SK-N-SH treated with all-trans-retinoic acid at 6 μM for 48 hours (cell line): Measurements from ENCODE around the gene KNDC1.

Experiments
- ARNTL ChIP-seq: fragments of 450-650 bp; formaldehyde crosslinking; IDR thresholded peaks from 2 replicates; pipeline ENCODE4 v1.5.0; 2020; ENCODE audit warnings: low read depth, mild to moderate bottlenecking, moderate library complexity, borderline replicate concordance
- ISL1 ChIP-seq: fragments of 250-450 bp; sonication (Bioruptor Pico); IDR thresholded peaks from 2 replicates; pipeline ENCODE4 v2.1.2; 2022; ENCODE audit warnings: mild to moderate bottlenecking, moderate library complexity
- OSR1 ChIP-seq: fragments of 250-450 bp; sonication (Bioruptor Pico); IDR thresholded peaks from 2 replicates; pipeline ENCODE4 v1.8.0; 2022; ENCODE audit warnings: moderate library complexity, mild to moderate bottlenecking, inconsistent platforms
- TF ChIP-seq, protein P1 (sequence below): fragments of 250-450 bp; sonication (Bioruptor Pico); IDR thresholded peaks from 2 replicates; pipeline ENCODE4 v1.8.0; 2020; ENCODE audit warnings: mild to moderate bottlenecking, moderate library complexity, borderline replicate concordance
- TF ChIP-seq, protein P2 (sequence below): fragments of 250-450 bp; sonication (Bioruptor Pico); IDR thresholded peaks from 2 replicates; pipeline ENCODE4 v1.5.0; 2020; ENCODE audit warnings: mild to moderate bottlenecking, moderate library complexity

DNA sequence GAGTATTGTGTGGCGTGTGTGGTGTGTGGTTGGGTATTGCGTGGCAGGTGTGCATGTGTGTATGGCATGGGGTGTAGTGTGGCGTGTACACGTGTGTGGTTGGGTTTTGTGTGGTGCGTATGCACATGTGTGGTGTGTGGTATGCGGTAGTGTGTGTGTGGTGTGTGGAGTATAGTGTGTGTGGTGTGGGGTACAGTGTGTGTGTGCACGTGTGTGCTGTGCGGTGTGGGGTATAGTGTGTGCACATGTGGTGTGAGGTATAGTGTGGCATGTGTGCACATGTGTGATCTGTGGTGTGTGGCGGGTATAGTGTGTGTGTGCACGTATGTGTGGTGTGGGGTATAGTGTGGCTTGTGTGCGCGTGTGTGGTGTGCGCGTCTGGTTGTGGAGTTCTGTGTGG lies 49.1 kb downstream of the KNDC1 start:
- no peak for TF ChIP-seq ISL1 (CRISPR knock-in tag)
- TF ChIP-seq OSR1 (CRISPR knock-in tag) = no peak
- TF ChIP-seq, protein P1, sequence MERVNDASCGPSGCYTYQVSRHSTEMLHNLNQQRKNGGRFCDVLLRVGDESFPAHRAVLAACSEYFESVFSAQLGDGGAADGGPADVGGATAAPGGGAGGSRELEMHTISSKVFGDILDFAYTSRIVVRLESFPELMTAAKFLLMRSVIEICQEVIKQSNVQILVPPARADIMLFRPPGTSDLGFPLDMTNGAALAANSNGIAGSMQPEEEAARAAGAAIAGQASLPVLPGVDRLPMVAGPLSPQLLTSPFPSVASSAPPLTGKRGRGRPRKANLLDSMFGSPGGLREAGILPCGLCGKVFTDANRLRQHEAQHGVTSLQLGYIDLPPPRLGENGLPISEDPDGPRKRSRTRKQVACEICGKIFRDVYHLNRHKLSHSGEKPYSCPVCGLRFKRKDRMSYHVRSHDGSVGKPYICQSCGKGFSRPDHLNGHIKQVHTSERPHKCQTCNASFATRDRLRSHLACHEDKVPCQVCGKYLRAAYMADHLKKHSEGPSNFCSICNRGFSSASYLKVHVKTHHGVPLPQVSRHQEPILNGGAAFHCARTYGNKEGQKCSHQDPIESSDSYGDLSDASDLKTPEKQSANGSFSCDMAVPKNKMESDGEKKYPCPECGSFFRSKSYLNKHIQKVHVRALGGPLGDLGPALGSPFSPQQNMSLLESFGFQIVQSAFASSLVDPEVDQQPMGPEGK = no peak
- no peak for TF ChIP-seq ARNTL (CRISPR knock-in tag)
- TF ChIP-seq, protein P2, sequence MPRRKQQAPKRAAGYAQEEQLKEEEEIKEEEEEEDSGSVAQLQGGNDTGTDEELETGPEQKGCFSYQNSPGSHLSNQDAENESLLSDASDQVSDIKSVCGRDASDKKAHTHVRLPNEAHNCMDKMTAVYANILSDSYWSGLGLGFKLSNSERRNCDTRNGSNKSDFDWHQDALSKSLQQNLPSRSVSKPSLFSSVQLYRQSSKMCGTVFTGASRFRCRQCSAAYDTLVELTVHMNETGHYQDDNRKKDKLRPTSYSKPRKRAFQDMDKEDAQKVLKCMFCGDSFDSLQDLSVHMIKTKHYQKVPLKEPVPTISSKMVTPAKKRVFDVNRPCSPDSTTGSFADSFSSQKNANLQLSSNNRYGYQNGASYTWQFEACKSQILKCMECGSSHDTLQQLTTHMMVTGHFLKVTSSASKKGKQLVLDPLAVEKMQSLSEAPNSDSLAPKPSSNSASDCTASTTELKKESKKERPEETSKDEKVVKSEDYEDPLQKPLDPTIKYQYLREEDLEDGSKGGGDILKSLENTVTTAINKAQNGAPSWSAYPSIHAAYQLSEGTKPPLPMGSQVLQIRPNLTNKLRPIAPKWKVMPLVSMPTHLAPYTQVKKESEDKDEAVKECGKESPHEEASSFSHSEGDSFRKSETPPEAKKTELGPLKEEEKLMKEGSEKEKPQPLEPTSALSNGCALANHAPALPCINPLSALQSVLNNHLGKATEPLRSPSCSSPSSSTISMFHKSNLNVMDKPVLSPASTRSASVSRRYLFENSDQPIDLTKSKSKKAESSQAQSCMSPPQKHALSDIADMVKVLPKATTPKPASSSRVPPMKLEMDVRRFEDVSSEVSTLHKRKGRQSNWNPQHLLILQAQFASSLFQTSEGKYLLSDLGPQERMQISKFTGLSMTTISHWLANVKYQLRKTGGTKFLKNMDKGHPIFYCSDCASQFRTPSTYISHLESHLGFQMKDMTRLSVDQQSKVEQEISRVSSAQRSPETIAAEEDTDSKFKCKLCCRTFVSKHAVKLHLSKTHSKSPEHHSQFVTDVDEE (CRISPR knock-in tag) = no peak
